ENCODE data around the gene PLPP4. TPM values are rescaled to one million over a fixed set of nuclear protein-coding genes. Genes with fewer than 3 reads are reported as not detected.

PLPP4 gene
- polyA plus RNA-seq, 1 donor from 2014 or later, result 4.4 TPM

DNA sequence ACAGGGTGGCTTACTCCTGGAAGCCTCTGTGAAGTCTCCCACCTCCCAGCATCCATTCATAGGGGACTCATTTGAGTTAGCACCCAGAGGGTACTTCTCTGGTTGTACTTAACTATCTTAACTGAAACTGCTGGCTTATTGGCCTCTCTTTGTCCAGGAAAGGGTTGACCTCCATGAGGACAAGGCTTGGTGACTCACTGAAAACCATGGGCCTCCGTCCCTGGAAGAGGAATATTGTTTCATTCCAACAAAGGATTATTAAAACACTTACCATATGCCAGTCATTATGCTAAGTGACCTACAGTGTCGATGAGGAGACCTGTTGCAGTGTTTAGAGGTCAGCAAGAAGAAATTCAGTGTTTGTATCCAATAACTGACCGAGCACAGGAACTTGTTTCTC is 175.9 kb downstream of the PLPP4 start:
- Histone ChIP-seq H3K36me3 (ENCODE audit: insufficient read depth, low read length) (no peaks in the 10 kb centered on the region), H3K79me2 (replicated peaks; ENCODE audit: insufficient read depth, low read length) (no peaks in the 10 kb centered on the region), H3K4me2 (ENCODE audit: low read length) (no peak overlapping the region), H3F3A (ENCODE audit: insufficient read depth, low read length, poor library complexity, severe bottlenecking) (no peaks in the 10 kb centered on the region), H3K9me3 (ENCODE audit: low read length) (no peaks in the 10 kb centered on the region), H2AFZ (ENCODE audit: low read depth, low read length) (no peak overlapping the region), H3K9ac (ENCODE audit: low read length) (no peak overlapping the region), H3K27me3 (ENCODE audit: insufficient read depth, low read depth, low read length) (no peaks in the 10 kb centered on the region), H3K9me2 (ENCODE audit: insufficient read depth, low read length) (no peaks in the 10 kb centered on the region), H3K4me3 (ENCODE audit: low read length) (no peak overlapping the region), H3K27ac (ENCODE audit: low read length) (no peak overlapping the region), H4K20me1 (ENCODE audit: insufficient read depth) (no peaks in the 10 kb centered on the region)
- TF ChIP-seq, protein P1, sequence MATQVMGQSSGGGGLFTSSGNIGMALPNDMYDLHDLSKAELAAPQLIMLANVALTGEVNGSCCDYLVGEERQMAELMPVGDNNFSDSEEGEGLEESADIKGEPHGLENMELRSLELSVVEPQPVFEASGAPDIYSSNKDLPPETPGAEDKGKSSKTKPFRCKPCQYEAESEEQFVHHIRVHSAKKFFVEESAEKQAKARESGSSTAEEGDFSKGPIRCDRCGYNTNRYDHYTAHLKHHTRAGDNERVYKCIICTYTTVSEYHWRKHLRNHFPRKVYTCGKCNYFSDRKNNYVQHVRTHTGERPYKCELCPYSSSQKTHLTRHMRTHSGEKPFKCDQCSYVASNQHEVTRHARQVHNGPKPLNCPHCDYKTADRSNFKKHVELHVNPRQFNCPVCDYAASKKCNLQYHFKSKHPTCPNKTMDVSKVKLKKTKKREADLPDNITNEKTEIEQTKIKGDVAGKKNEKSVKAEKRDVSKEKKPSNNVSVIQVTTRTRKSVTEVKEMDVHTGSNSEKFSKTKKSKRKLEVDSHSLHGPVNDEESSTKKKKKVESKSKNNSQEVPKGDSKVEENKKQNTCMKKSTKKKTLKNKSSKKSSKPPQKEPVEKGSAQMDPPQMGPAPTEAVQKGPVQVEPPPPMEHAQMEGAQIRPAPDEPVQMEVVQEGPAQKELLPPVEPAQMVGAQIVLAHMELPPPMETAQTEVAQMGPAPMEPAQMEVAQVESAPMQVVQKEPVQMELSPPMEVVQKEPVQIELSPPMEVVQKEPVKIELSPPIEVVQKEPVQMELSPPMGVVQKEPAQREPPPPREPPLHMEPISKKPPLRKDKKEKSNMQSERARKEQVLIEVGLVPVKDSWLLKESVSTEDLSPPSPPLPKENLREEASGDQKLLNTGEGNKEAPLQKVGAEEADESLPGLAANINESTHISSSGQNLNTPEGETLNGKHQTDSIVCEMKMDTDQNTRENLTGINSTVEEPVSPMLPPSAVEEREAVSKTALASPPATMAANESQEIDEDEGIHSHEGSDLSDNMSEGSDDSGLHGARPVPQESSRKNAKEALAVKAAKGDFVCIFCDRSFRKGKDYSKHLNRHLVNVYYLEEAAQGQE (IDR thresholded peaks at IDR 0.05; ENCODE audit: borderline replicate concordance), result no peak
- TF ChIP-seq TAF1 (IDR thresholded peaks at IDR 0.05; ENCODE audit: low read depth) (no peak), RAD21 (conservative IDR thresholded peaks at IDR 0.05) (no peak), MXI1 (conservative IDR thresholded peaks at IDR 0.05; ENCODE audit: poor library complexity, severe bottlenecking) (no peak), SMC3 (conservative IDR thresholded peaks at IDR 0.05; ENCODE audit: poor library complexity) (no peak)

DNA sequence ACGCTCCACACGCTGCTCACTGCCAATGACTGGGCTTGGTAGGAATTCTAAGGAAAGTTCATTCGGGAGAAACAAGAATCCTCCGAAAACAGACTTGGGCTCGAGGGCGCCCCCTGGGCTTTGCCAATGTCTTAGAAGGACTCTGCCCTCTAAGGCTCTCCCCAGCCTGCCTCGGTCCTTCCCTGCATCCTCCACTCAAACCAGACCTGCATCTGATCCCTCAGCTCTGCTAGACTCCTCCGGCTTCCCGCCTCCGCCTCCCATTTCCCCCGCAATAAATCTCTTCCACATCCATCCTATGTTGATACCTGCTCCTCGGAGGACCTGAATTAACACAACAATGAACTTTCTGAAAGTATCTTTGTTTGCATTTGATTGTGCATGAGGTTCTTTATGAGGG is 177.6 kb downstream of the PLPP4 start:
- no peaks in the 10 kb centered on the region for H3K9me2 ChIP-seq (ENCODE audit: insufficient read depth, low read length)
- H3K9ac ChIP-seq (ENCODE audit: low read length), result no peak overlapping the region
- no peaks in the 10 kb centered on the region for H3K79me2 ChIP-seq (replicated peaks; ENCODE audit: insufficient read depth, low read length)
- no peaks in the 10 kb centered on the region for H3K27me3 ChIP-seq (ENCODE audit: insufficient read depth, low read depth, low read length)
- no peak overlapping the region for H3K4me3 ChIP-seq (ENCODE audit: low read length)
- no peaks in the 10 kb centered on the region for H3K9me3 ChIP-seq (ENCODE audit: low read length)
- no peak overlapping the region for H3K4me2 ChIP-seq (ENCODE audit: low read length)
- TF ChIP-seq EZH2 (IDR thresholded peaks at IDR 0.05; ENCODE audit: borderline replicate concordance, insufficient read depth, low read length, poor library complexity, severe bottlenecking) (no peak), TAF1 (IDR thresholded peaks at IDR 0.05; ENCODE audit: low read depth) (no peak), MXI1 (conservative IDR thresholded peaks at IDR 0.05; ENCODE audit: poor library complexity, severe bottlenecking) (no peak)
- no peaks in the 10 kb centered on the region for H3K36me3 ChIP-seq (ENCODE audit: insufficient read depth, low read length)
- H4K20me1 ChIP-seq (ENCODE audit: insufficient read depth), result no peaks in the 10 kb centered on the region
- H3F3A ChIP-seq (ENCODE audit: insufficient read depth, low read length, poor library complexity, severe bottlenecking), result no peaks in the 10 kb centered on the region
- no peak overlapping the region for H2AFZ ChIP-seq (ENCODE audit: low read depth, low read length)
- H3K27ac ChIP-seq (ENCODE audit: low read length), result no peak overlapping the region

All from neural cell (in vitro differentiated cells).